ENCODE data around the gene ZNF124.

- TF ChIP-seq POLR2A (IDR thresholded peaks at IDR 0.05; ENCODE audit: low read depth, low read length) (no peak), POLR2AphosphoS5 (IDR thresholded peaks at IDR 0.05; ENCODE audit: low read depth, low read length) (no peak)
Measured at GRCh38 chr1:247209396-247209795, 37.6 kb upstream of the ZNF124 start.

Data from GM12892 (cell line).